CD4-positive, alpha-beta T cell treated with Interleukin-1 beta for 1 hour (primary cell): ENCODE data around the gene RAD51B.
A peak's percentile ranks its signal among the peaks of the same experiment; 100 is the strongest.
"Not testable (repeated sequence)": the region's sequence is repeated elsewhere in the genome, so short reads cannot be mapped to it uniquely, and the experiment has no call there.

Experiments used
- DNase-seq, 2 donors: peaks; one replicate each; pipeline ENCODE4 v3.0.0-alpha.2; 2020 to 2022

Gene RAD51B

DNA sequence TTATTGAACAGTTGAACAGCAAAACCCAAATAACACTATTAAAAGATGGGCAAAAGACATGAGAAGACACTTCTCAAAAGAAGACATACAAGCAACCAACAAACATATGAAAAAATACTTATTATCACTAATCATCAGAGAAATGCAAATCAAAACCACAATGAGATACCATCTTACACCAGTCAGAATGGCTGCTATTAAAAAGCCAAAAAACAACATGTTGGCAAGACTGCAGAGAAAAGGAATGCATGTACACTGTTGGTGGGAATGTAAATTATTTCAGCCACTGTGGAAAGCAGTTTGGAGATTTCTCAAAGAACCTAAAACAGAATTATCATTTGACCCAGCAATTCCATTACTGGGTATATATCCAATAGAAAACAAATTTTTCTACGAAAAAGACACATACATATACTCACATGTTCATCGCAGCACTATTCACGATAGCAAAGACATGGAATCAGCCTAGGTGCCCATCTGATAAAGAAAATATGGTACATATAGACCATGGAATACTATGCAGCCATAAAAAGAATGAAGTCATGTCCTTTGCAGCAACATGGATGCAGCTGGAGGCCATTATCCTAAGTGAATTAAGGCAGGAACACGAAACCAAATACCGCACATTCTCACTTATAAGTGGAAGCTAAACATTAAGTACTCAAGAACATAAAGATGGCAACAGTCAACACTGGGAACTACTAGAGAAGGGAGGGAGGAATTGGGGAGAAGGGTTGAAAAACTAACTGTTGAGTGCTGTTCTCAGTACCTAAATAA lies 367.1 kb downstream of the RAD51B start:
- not testable (repeated sequence) for DNase-seq

- DNase-seq = no peak
Observed at GRCh38 chr14:68188174-68188573, 368.6 kb downstream of the RAD51B start.

DNA sequence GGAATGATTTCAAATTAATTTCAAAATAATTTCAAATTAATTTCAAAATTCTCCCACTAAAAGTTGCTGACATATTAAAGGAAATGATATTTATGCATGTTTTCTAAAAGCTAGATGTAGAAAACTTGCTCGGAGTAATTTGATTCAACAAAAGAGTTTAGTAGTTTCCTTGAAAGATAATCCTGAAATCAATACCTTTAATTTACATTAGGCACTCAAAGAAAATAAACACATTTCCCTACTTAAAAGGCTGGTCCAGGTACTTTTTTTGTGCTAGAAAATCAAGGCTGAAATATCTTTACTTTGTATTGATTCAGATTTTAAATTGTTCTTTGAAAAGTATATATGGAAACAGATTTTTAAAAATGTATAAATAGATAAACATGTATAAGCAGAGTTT lies 370.5 kb downstream of the RAD51B start:
- no peak for DNase-seq

DNA sequence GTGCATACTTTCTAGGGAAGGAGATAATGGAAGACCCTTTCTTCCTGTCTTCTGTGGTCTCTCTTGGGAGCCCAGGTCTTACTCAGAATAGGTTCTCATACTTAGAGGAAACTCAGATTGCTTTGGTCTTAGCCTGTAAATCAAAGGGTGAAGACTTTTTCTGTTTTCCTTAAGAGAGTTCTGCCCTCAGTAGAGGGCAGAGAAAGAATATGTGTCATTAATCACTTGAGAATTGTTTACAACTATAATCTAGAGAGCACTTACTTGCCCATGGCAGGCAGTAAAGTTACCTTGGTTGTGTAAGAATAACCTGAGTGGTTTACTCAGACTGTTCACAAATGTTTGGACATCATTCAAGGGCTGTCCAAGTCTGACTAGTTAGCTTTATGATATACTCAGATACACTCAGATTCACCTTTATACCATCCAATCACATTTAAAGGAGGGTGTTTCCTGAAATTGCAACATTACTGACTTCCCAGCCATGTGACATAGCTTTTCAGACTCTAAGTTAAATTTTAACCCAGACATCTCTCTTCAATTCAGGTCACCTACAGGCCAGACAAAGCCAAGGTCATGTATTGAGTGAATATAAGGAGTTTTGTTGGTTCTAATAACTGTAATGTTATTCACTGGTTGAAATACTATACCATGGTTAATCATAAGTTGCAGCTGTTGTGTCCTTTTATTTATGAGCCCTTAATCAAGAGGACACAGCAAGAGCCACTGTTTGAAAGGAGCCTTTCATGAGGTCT lies 372.2 kb downstream of the RAD51B start:
- DNase-seq = no peak

- DNase-seq = no peak
Observed at GRCh38 chr14:68192935-68193334, 373.4 kb downstream of the RAD51B start.

GRCh38 chr14:68193970-68194681 lies 374.5 kb downstream of the RAD51B start:
- no peak for DNase-seq

DNA sequence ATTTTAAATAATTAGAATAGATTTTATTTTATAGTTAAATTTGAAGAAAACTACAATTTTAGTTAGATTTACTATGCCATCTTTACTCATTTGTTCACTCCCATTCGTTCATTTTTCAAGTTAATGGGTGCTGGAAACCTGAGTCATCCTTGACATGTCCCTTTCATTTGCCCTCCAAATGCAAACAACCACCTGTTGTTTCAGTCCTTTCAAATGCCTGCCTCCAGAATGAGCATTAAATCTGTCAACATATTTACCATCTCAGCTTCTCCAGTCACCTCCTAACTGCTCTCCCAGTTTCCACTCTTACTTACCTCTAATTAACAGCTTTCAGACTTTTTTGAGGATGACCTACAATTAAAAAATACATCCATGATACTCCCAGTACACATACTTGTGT lies 375.5 kb downstream of the RAD51B start:
- no peak for DNase-seq

DNA sequence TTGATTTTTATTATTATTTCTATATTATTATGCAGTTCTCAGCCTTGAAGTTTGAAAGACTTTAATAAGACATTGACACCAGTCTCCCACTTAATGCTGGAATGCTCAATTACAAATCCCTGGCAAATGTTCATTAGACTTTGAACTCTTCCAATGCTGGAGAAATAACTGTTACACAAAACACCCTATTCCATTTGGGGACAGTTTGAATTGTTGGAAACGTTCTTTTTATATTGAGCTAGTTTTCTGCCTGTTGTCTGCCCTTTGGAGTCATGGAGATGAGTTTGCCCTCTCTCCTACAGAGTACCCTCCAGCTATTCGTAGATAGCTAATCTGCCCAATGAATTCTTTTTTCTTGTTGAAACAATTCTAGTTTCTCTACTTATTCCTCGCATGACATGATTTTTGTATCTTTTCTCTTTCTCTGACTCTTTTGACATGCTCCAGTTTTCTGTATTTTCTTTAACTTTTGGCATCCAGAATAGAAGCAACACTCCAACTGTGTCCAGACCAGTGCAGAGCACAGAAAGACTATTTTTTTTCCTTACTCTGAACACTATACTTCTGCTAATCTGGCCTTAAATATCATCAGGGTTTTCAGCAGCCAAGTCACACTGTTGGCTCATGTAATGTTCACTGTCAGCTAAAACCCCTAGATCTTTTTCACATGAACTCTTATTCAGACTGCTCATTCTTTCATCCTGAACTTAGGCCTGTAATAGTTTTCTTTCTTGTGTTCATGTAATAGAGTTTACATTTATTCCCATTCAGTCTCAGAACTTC lies 379.3 kb downstream of the RAD51B start:
- no peak for DNase-seq

DNA sequence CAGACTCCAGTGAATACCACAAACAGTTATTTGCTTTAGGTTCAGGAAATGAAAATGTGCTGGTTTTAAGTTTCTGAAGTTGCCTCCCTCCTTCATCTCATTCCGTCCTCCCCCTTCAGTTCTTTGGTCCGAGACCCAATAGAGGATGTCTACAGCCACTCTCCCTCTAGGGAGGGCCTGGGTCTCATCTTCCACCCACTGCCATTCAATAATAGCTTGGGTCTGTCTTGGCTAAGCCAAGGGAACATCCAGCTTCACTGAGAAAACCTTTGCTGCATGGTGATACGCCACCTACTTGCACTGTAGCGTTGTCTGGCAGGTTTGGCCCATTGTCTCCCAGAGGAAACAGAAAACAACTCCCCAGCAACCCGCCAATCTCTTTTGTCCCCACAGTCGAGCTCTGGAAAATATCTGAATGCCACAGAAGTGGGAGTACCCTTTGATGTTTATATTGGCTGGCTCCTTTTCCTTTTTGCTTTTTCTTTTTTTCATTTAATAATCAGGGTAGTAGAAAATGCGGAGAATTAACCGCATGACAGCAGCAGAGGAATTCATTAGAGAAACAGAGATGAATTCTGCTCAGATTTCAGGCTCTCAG lies 380.1 kb downstream of the RAD51B start:
- DNase-seq = no peak

DNA sequence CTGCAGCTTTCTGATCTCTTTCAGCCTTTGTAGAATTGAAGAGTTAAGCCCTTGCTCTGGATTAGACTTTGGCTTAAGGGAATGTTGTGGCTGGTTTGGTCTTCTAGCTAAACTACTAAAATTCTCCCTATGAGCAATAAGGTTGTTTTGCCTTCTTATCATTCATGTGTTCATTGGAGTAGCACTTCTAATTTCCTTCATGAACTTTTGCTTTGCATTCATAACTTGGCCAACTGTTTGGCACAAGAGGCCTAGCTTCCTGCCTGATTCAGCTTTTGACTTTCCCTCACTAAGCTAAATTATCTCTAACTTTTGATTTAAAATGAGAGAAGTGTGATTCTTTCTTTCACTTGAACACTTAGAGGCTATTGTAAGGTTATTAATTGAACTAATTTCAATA lies 384.3 kb downstream of the RAD51B start:
- no peak for DNase-seq

GRCh38 chr14:68208218-68208617 lies 388.6 kb downstream of the RAD51B start:
- no peak for DNase-seq

- DNase-seq = peak in 1 of 2 donors; percentile 2
Observed at GRCh38 chr14:68208626-68209317, 389.2 kb downstream of the RAD51B start.

GRCh38 chr14:68210729-68211299 lies 391.2 kb downstream of the RAD51B start:
- DNase-seq = peak; percentile 42 to 65

- no peak for DNase-seq
Observed at GRCh38 chr14:68211421-68211820, 391.8 kb downstream of the RAD51B start.

GRCh38 chr14:68211886-68212285 lies 392.3 kb downstream of the RAD51B start:
- DNase-seq = no peak

GRCh38 chr14:68212361-68212760 lies 392.8 kb downstream of the RAD51B start:
- no peak for DNase-seq

GRCh38 chr14:68214431-68214830 lies 394.9 kb downstream of the RAD51B start:
- no peak for DNase-seq

DNA sequence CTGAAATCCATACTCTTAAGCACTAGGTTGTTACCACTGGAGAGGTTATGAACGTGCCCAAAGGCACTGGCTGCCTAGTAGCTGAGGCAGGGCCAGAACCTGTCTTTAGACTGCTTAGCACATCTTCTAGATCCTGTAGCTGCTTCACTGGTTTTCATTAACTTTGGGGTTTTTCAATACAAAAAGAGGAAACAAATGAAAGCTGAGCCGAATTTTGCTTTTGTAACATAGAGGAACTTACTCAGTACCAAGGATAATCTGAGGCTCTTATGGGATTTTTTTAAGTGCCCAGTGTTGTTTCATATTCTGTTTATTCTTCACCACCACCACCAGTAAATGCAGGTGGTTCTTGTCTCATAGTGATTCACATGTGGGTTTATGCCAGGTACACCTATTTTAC lies 396.1 kb downstream of the RAD51B start:
- DNase-seq = no peak

DNA sequence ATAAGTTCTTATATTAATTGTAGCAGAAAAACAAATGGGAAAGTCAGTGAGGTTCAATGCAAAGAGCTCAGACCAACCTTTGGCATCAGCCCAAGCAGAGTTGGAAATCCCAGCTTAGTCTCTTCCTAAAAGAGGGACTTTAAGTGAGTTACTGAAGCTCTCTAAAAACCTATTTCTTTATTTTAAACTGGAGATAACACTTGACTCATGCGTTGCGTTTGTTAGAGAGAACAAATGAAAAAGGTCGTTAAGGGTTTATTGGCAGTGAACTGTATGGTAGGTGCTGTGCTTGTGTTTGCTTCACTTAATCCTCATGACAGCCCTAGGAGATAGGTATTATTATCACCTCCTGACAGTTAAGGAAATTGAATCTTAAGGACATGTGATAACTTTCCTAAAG lies 396.5 kb downstream of the RAD51B start:
- no peak for DNase-seq

- DNase-seq = no peak
Observed at GRCh38 chr14:68216957-68217356, 397.4 kb downstream of the RAD51B start.

DNA sequence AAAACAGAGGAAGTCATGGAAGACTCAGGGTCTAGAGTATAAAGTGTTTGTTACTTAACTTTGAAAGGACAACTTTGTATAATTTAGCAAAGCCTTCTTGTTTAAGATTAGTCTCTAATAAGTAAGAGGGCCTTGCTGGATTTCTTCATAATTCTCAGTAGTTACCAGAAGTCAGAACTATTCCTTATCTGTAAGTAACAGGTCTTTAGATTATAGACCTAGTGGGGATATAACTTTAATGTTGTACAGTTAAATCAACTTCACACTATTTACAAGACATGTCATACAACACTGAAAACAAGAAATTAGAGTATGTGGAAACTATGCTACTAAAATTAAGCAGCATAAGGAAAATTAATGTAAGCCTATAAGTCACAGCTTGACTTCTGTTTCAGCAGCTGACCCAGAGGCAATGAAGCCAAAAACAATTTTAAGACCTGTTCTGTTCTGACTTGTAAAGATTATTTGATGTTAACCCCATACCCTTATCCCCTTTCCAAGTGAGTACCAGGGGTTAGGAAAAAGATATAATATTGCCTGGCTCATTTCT lies 398.3 kb downstream of the RAD51B start:
- DNase-seq = no peak
